A549 (cell line): ENCODE data around the gene ZMYND12. TPM values are rescaled to one million over a fixed set of nuclear protein-coding genes. Genes with fewer than 3 reads are reported as not detected.

Experiments
- polyA plus RNA-seq, 4 experiments: library from polyadenylated mRNA; depleted of rRNA in 3 of 4; stranded (reverse); fragments of >200 nt; fragmentation: RNase III in 1 of 4; extraction: RNeasy Plus Mini Kit Qiagen cat#74134 plus additional on column Dnase treatment in 1 of 4; gene quantifications; 2 replicates in 3 of 4; 3 replicates in 1 of 4; pipeline ENCODE4 v1.2.3, GENCODE V29; 2011 to 2017
- small RNA-seq, 6 experiments: library from RNA; depleted of rRNA; stranded (forward); fragments of <200 nt; gene quantifications; one replicate each; pipeline ENCODE3, GENCODE V24; 2012

Gene ZMYND12
- polyA plus RNA-seq, 2 of the 4 experiments (the other 2 are of a cell fraction) = 0.37 to 0.90 TPM

Small RNA genes lying within 50 kb of the gene (small RNA-seq; reads per million reads assigned to genes)
- gene TMSB4XP1 = 0 reads per million in 6 experiments

Other genes with a start within 250 kb of the ZMYND12 start
- 45.0 and 53.1 TPM in 2 replicates for gene FOXJ3, start 120.8 kb downstream of the ZMYND12 start, polyA plus RNA-seq (2011; rRNA removed)
- gene FOXJ3, start 120.8 kb downstream of the ZMYND12 start, polyA plus RNA-seq (2017; fragmentation: RNase III; extraction: RNeasy Plus Mini Kit Qiagen cat#74134 plus additional on column Dnase treatment) = 16.8 to 17.8 TPM (median 17.0 TPM) in 3 replicates
- 1.7 and 2.4 TPM in 2 replicates for gene RIMKLA, start 75.2 kb downstream of the ZMYND12 start, polyA plus RNA-seq (2011; rRNA removed)
- 0.35 to 0.59 TPM (median 0.42 TPM) in 3 replicates for gene RIMKLA, start 75.2 kb downstream of the ZMYND12 start, polyA plus RNA-seq (2017; fragmentation: RNase III; extraction: RNeasy Plus Mini Kit Qiagen cat#74134 plus additional on column Dnase treatment)
- 32.1 and 51.8 TPM in 2 replicates for gene PPCS, start 521 bp upstream of the ZMYND12 start, polyA plus RNA-seq (2011; rRNA removed)
- 30.2 to 32.7 TPM (median 32.5 TPM) in 3 replicates for gene PPCS, start 521 bp upstream of the ZMYND12 start, polyA plus RNA-seq (2017; fragmentation: RNase III; extraction: RNeasy Plus Mini Kit Qiagen cat#74134 plus additional on column Dnase treatment)
- gene CCDC30, start 7.3 kb upstream of the ZMYND12 start, polyA plus RNA-seq (2011; rRNA removed) = 1.4 and 1.6 TPM in 2 replicates
- 0.62 to 0.75 TPM (median 0.63 TPM) in 3 replicates for gene CCDC30, start 7.3 kb upstream of the ZMYND12 start, polyA plus RNA-seq (2017; fragmentation: RNase III; extraction: RNeasy Plus Mini Kit Qiagen cat#74134 plus additional on column Dnase treatment)
- gene PPIH, start 202.4 kb upstream of the ZMYND12 start, polyA plus RNA-seq (2011; rRNA removed) = 50.3 and 68.9 TPM in 2 replicates
- 55.8 to 68.0 TPM (median 59.0 TPM) in 3 replicates for gene PPIH, start 202.4 kb upstream of the ZMYND12 start, polyA plus RNA-seq (2017; fragmentation: RNase III; extraction: RNeasy Plus Mini Kit Qiagen cat#74134 plus additional on column Dnase treatment)
- gene YBX1, start 226.4 kb upstream of the ZMYND12 start, polyA plus RNA-seq (2011; rRNA removed) = 345 and 488 TPM in 2 replicates
- 715 to 747 TPM (median 742 TPM) in 3 replicates for gene YBX1, start 226.4 kb upstream of the ZMYND12 start, polyA plus RNA-seq (2017; fragmentation: RNase III; extraction: RNeasy Plus Mini Kit Qiagen cat#74134 plus additional on column Dnase treatment)